Activated CD4-positive, alpha-beta T cell treated with anti-CD3 and anti-CD28 coated beads, Interleukin-2, amount 10 ng/mL, durations not matched to agents 7 days and 5 days (primary cell): Measurements from ENCODE around the gene FAM120A. TPM values are rescaled to one million over a fixed set of nuclear protein-coding genes. Genes with fewer than 3 reads are reported as not detected.

ENCODE experiments used
- CTCF ChIA-PET: fragments of 350-600 bp; sonication (Branson Sonifier 250); formaldehyde crosslinking; loops from one replicate; lab custom pipeline; 2021; ENCODE audit warnings: antibody characterized with exemption; lab: Charles Lee
- POLR2A ChIA-PET: fragments of 350-600 bp; sonication (Branson Sonifier 250); formaldehyde crosslinking; loops from one replicate; lab custom pipeline; 2021; ENCODE audit warnings: antibody characterized with exemption; lab: Charles Lee
- DNase-seq: peaks from one replicate; pipeline ENCODE4 v3.0.0-alpha.2; 2020
- H3K27ac Mint-ChIP-seq: one replicate; pipeline ENCODE4 v1.8.0; 2021; ENCODE audit warnings: mild to moderate bottlenecking, moderate library complexity, mixed read lengths
- H3K27me3 Mint-ChIP-seq: one replicate; pipeline ENCODE4 v1.8.0; 2021; ENCODE audit warnings: mixed read lengths
- H3K36me3 Mint-ChIP-seq: one replicate; pipeline ENCODE4 v1.8.0; 2021; ENCODE audit warnings: low read depth, mixed read lengths
- H3K4me1 Mint-ChIP-seq: one replicate; pipeline ENCODE4 v1.8.0; 2021; ENCODE audit warnings: mixed read lengths
- H3K4me3 Mint-ChIP-seq: one replicate; pipeline ENCODE4 v1.8.0; 2021; ENCODE audit warnings: mild to moderate bottlenecking, moderate library complexity, mixed read lengths
- H3K9me3 Mint-ChIP-seq: one replicate; pipeline ENCODE4 v1.8.0; 2021; ENCODE audit warnings: mixed read lengths
- total RNA-seq, 2 experiments: library from RNA; stranded (reverse); gene quantifications; one replicate each; pipeline ENCODE4 v1.2.3, GENCODE V29; 2021

The FAM120A gene
- total RNA-seq, 2 experiments from 2014 or later: 118 to 135 TPM

DNA sequence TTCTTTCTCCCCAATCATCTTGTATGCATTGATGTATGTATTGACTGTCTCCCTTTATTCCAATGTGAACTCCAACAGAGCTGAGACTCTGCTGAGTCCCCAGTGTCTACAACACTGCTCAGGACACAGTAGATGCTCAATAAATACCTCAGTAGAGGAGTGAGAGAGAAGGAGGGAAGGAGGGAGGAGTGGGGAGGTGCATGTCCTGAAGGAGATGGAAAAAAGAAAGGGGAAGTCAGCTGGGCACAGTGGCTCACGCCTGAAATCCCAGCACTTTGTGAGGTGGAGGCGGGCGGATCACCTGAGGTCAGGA, 122.0 kb downstream of the FAM120A start:
- Mint-ChIP-seq H3K27ac (no peak overlapping the region), H3K27me3 (no peaks in the 10 kb centered on the region), H3K4me1 (peaks cover 21% of the 10 kb centered on the region), H3K36me3 (peaks cover 4% of the 10 kb centered on the region), H3K4me3 (no peak overlapping the region), H3K9me3 (peaks cover 3% of the 10 kb centered on the region)
- no peak for DNase-seq
- ChIA-PET CTCF (no interaction called here), POLR2A (no interaction called here)

GRCh38 chr9:93574091-93574899, 122.8 kb downstream of the FAM120A start:
- Mint-ChIP-seq H3K4me1 (peaks cover 28% of the 10 kb centered on the region), H3K4me3 (peak overlapping the region; percentile 87), H3K27me3 (no peaks in the 10 kb centered on the region), H3K36me3 (peaks cover 4% of the 10 kb centered on the region), H3K9me3 (peaks cover 3% of the 10 kb centered on the region), H3K27ac (peak overlapping the region; percentile 13)
- ChIA-PET POLR2A (no interaction called here), CTCF (interaction anchor here (2.0 kb wide), 1 partner anchor 8 kb away, joined by 12 read pairs; no protein-coding TSS in a partner anchor)
- no peak for DNase-seq

GRCh38 chr9:93574900-93575795, 123.7 kb downstream of the FAM120A start:
- Mint-ChIP-seq H3K36me3 (peaks cover 4% of the 10 kb centered on the region), H3K4me1 (peaks cover 33% of the 10 kb centered on the region), H3K27me3 (no peaks in the 10 kb centered on the region), H3K27ac (peak overlapping the region; percentile 96), H3K9me3 (peaks cover 3% of the 10 kb centered on the region), H3K4me3 (peak overlapping the region; percentile 87)
- POLR2A ChIA-PET: interaction anchor here (0.8 kb wide), 1 partner anchor 9 kb away, joined by 3 read pairs; no protein-coding TSS in a partner anchor
- CTCF ChIA-PET: interaction anchor here (0.6 to 2.0 kb wide), 2 partner anchors 9 to 10 kb away, joined by 3 to 12 read pairs; no protein-coding TSS in a partner anchor
- no peak for DNase-seq

DNA sequence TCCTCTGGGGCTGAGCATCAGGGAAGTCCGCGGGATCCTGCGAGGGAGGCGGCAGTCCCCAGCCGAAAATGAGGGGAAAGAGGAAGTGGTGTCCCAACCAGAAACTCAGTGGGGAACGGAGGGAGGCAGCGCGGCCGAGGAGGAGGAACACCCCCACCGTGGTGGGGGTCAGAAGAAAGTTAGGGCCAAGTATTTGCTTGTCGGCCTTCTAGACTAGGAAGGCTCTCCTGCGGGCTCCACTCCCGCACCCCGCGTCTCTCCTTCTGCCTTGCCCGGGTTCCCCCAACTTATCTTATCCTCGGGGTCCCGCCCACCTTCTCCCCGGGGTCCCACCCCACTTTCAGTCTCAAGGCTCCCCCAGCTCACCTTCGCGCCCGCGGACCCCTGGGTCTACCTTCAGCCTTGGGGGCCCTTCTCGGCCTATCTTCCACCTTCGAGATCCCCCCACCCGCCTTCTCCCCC, 124.3 kb downstream of the FAM120A start:
- Mint-ChIP-seq H3K9me3 (no peaks in the 10 kb centered on the region), H3K27me3 (no peaks in the 10 kb centered on the region), H3K4me1 (peaks cover 37% of the 10 kb centered on the region), H3K27ac (peak overlapping the region; percentile 96), H3K36me3 (no peaks in the 10 kb centered on the region), H3K4me3 (peak overlapping the region; percentile 87)
- ChIA-PET CTCF (interaction anchor here (0.6 to 2.0 kb wide), 2 partner anchors 9 to 11 kb away, joined by 3 to 12 read pairs; no protein-coding TSS in a partner anchor), POLR2A (interaction anchor here (0.8 kb wide), 1 partner anchor 9 kb away, joined by 3 read pairs; no protein-coding TSS in a partner anchor)
- peak; percentile 58 for DNase-seq

DNA sequence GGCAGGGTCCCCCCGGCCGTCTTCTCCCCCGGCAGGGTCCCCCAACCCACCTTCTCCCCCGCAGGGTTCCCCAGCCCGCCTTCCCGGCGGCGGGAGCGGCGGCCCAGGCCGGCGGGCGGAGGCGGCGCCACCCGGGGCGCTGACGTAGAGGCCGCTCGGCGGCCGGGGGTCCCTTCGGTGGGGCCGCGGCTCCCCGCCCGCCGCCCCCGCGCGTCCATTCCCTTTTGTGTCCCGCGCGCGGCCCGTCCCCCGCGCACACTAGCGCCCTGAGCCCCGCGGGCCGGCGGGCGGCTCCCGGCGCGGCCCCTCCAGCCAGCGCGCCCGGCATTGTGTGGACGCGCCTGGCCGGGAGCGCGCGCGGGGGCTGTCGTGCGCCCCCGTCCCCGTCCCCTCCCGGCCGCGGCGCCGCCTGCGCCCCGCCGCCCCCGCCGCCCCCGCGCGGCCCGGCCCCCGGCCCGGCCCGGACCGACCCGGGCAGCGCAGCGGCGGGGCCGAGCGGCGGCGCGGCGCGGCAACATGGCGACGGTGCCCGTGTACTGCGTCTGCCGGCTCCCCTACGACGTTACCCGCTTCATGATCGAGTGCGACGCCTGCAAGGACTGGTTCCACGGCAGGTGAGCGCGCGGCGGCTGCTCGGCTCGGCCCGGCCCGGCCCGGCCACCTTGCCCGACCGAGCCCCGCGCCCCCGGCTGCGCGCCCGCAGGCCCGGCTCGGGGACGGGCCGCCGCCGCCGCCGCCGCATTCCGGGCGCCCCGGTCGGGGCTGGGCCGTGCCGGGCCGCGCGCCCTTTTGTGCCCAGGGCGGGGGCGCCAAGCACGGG, 125.0 kb downstream of the FAM120A start, which contains the start of gene PHF2:
Gene PHF2 (plus strand): TSS at position 327 of the 820 bp plus-strand sequence. CDS start 190 bp downstream, at position 517.
- Mint-ChIP-seq H3K27me3 (no peaks in the 10 kb centered on the region), H3K9me3 (no peaks in the 10 kb centered on the region), H3K27ac (peak within 1 kb of the TSS; percentile 96), H3K36me3 (no peaks in the 10 kb centered on the region), H3K4me3 (peak within 1 kb of the TSS; percentile 87), H3K4me1 (peaks cover 37% of the 10 kb centered on the region)
- DNase-seq: no peak
- CTCF ChIA-PET: interaction anchor here (0.5 kb wide), 1 partner anchor 298 kb away, joined by 3 read pairs; no protein-coding TSS in a partner anchor
- POLR2A ChIA-PET: interaction anchor here (0.8 kb wide), 1 partner anchor 10 kb away, joined by 3 read pairs; no protein-coding TSS in a partner anchor

- DNase-seq: no peak
- Mint-ChIP-seq H3K4me1 (peaks cover 37% of the 10 kb centered on the region), H3K27me3 (no peaks in the 10 kb centered on the region), H3K27ac (peak overlapping the region; percentile 89), H3K4me3 (peak overlapping the region; percentile 80), H3K36me3 (no peaks in the 10 kb centered on the region), H3K9me3 (no peaks in the 10 kb centered on the region)
- CTCF ChIA-PET: interaction anchor here (0.5 kb wide), 1 partner anchor 299 kb away, joined by 3 read pairs; no protein-coding TSS in a partner anchor
- POLR2A ChIA-PET: no interaction called here
Measured at GRCh38 chr9:93577078-93577974, 125.8 kb downstream of the FAM120A start.

GRCh38 chr9:93577975-93578682, 126.6 kb downstream of the FAM120A start:
- peak overlapping the region; percentile 89 for H3K27ac Mint-ChIP-seq
- ChIA-PET POLR2A (no interaction called here), CTCF (no interaction called here)
- H3K27me3 Mint-ChIP-seq: no peaks in the 10 kb centered on the region
- peak overlapping the region; percentile 80 for H3K4me3 Mint-ChIP-seq
- peaks cover 37% of the 10 kb centered on the region for H3K4me1 Mint-ChIP-seq
- no peak for DNase-seq
- H3K9me3 Mint-ChIP-seq: peaks cover 7% of the 10 kb centered on the region
- H3K36me3 Mint-ChIP-seq: peaks cover 7% of the 10 kb centered on the region

DNA sequence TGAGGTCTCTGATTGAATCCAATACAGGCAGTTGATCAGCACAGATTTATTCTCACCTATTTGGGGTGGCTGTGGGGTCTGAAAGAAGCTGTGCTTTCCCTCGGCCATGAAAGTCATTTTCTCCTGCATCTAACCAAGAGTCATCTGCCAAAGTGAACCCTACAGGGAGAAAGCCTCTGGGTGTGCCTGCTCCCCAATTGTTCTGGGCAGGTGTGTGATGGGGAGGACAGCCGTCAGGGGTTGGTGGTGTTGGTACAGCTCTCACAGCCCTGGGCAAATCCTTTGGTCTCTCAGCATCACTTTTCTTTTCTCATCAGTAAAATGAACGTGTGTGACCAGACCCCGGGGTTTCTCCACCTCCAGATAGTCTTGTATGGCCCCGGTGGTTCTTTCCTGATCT, 127.4 kb downstream of the FAM120A start:
- H3K36me3 Mint-ChIP-seq: peaks cover 9% of the 10 kb centered on the region
- H3K4me3 Mint-ChIP-seq: no peak overlapping the region
- ChIA-PET CTCF (no interaction called here), POLR2A (no interaction called here)
- H3K9me3 Mint-ChIP-seq: peaks cover 9% of the 10 kb centered on the region
- DNase-seq: no peak
- peaks cover 37% of the 10 kb centered on the region for H3K4me1 Mint-ChIP-seq
- H3K27ac Mint-ChIP-seq: no peak overlapping the region
- H3K27me3 Mint-ChIP-seq: no peaks in the 10 kb centered on the region

DNA sequence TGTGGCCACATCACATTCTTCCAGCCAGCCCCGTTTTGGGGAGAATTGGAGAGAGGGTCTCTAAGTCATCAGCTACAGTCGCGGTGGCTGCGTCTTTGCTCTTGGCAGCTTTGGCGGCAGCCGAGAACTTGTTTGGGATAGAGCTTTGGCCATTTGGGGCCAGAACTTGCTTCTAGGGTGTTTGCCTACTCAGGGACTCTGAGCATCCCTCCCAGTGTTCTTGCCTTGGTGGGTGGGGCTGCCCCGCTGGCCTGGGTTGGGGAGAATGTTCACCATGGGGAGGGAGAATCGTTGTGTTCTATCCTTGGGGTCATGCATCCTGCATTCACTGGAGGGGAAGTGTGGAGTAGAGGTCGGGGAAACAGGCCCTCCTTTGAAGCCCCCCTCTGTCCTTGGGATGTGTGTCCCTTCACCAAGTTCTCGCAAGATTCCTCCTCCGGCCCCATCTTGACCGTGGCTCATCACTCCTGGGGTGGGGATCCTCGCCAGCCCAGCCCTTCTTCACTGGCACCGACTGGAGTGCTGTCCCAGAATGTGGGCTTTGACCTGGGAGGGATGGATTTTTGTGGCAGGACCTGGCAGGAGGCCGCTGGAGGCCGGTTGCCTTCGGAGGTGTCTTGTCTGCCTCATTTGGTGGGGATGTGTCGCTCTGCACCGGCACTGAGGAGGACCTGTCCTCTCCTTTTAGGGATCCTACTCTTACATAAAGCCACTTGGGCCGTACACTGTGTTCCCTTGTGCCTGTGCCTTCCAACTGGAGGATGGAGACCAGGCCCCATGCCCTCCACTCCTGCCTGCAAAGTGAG, 128.4 kb downstream of the FAM120A start:
- DNase-seq: no peak
- Mint-ChIP-seq H3K4me3 (no peak overlapping the region), H3K36me3 (peaks cover 16% of the 10 kb centered on the region), H3K9me3 (peaks cover 16% of the 10 kb centered on the region), H3K27me3 (no peaks in the 10 kb centered on the region), H3K27ac (no peak overlapping the region), H3K4me1 (peaks cover 32% of the 10 kb centered on the region)
- ChIA-PET POLR2A (no interaction called here), CTCF (no interaction called here)

GRCh38 chr9:93580654-93581380, 129.3 kb downstream of the FAM120A start:
- POLR2A ChIA-PET: no interaction called here
- Mint-ChIP-seq H3K27me3 (no peaks in the 10 kb centered on the region), H3K4me3 (no peak overlapping the region), H3K27ac (no peak overlapping the region), H3K4me1 (peaks cover 27% of the 10 kb centered on the region), H3K9me3 (peaks cover 17% of the 10 kb centered on the region), H3K36me3 (peaks cover 21% of the 10 kb centered on the region)
- CTCF ChIA-PET: no interaction called here
- DNase-seq: no peak
